K562 (cell line): ENCODE results near the gene ADAT1. TPM values are rescaled to one million over a fixed set of nuclear protein-coding genes. Genes with fewer than 3 reads are reported as not detected.

Experiments used
- ASH1L ChIP-seq: fragments of 450-650 bp; IDR thresholded peaks from 2 replicates; pipeline ENCODE4 v1.6.1; 2018; ENCODE audit warnings: borderline replicate concordance, mild to moderate bottlenecking, low read depth; ENCODE audit not compliant: partially characterized antibody
- BCL6 ChIP-seq: fragments of 250-450 bp; sonication (Bioruptor Pico); IDR thresholded peaks from 2 replicates; pipeline ENCODE4 v1.4.0; 2020
- DPF2 ChIP-seq: fragments of 450-650 bp; IDR thresholded peaks from 2 replicates; pipeline ENCODE4 v1.6.1; 2016
- GABPA ChIP-seq: fragments of 200-800 bp; sonication (Bioruptor generic); conservative IDR thresholded peaks from 2 replicates; pipeline ENCODE4 v1.6.1; 2016; ENCODE audit warnings: low read depth, missing genetic modification characterization, missing compliant biosample characterization
- HLTF ChIP-seq: fragments of 450-650 bp; IDR thresholded peaks from 2 replicates; pipeline ENCODE4 v1.6.1; 2016
- HNRNPL ChIP-seq: fragments of 200-400 bp; formaldehyde crosslinking; IDR thresholded peaks from 2 replicates; pipeline ENCODE4 v1.6.1; 2017; ENCODE audit warnings: low read depth, mild to moderate bottlenecking, low read length
- IFI16 ChIP-seq: fragments of 250-450 bp; sonication (Bioruptor Pico); IDR thresholded peaks from 2 replicates; pipeline ENCODE4 v2.1.2; 2022; ENCODE audit warnings: mild to moderate bottlenecking, inconsistent platforms
- LARP7 ChIP-seq: fragments of 450-650 bp; IDR thresholded peaks from 2 replicates; pipeline ENCODE4 v1.6.1; 2016
- MYC ChIP-seq, 2 experiments: fragments of 250-450 bp in 1 of 2; sonication (Bioruptor Pico) in 1 of 2; IDR thresholded peaks; 2 replicates each; pipeline versions ENCODE4 v1.5.1 to v1.6.1; 2012 to 2021; ENCODE audit warnings: low read depth in 2 of 2, borderline replicate concordance in 1 of 2, improper control_type of control experiment in 1 of 2, low read length in 1 of 2, mild to moderate bottlenecking in 1 of 2, moderate library complexity in 1 of 2
- NFATC3 ChIP-seq: fragments of 450-650 bp; IDR thresholded peaks from 2 replicates; pipeline ENCODE4 v1.6.1; 2017; ENCODE audit warnings: mild to moderate bottlenecking
- NRF1 ChIP-seq, 2 experiments: fragments of 450-650 bp; IDR thresholded peaks in 1 of 2; conservative IDR thresholded peaks in 1 of 2; 2 replicates each; pipeline ENCODE4 v1.6.1; 2014; ENCODE audit warnings: mild to moderate bottlenecking in 2 of 2
- PML ChIP-seq: IDR thresholded peaks from 2 replicates; pipeline ENCODE4 v1.6.1; 2012; ENCODE audit warnings: low read length, inconsistent platforms
- POLR2AphosphoS5 ChIP-seq: IDR thresholded peaks from 2 replicates; pipeline ENCODE4 v1.6.1; 2011; ENCODE audit warnings: mild to moderate bottlenecking, low read depth, low read length, moderate library complexity; ENCODE audit not compliant: control insufficient read depth, insufficient read depth
- RNF2 ChIP-seq: sonication (generic); IDR thresholded peaks from 2 replicates; pipeline ENCODE4 v1.6.1; 2016
- SMARCA4 ChIP-seq: fragments of 450-650 bp; IDR thresholded peaks from 2 replicates; pipeline ENCODE4 v1.6.1; 2016
- TBP ChIP-seq: optimal IDR thresholded peaks from 2 replicates; pipeline ENCODE3; 2011; ENCODE audit warnings: low read depth, low read length, improper control_type of control experiment
- ZNF583 ChIP-seq: fragments of 250-450 bp; sonication (Bioruptor Pico); IDR thresholded peaks from 2 replicates; pipeline ENCODE4 v1.4.0; 2020
- polyA plus RNA-seq, 8 experiments: library from polyadenylated mRNA; depleted of rRNA in 4 of 8; stranded (reverse) in 5 of 8; unstranded in 3 of 8; fragments of >200 nt; fragmentation: Nextera tagmentation in 2 of 8; fragmentation: Illumina TruSeq in 1 of 8; extraction: Ambion mirVana in 2 of 8; extraction: Trizol in 1 of 8; gene quantifications; 2 replicates each; pipeline versions ENCODE4 v1.2.1 to v1.2.3, GENCODE V29; 2011 to 2014; ENCODE audit warnings: inconsistent platforms in 1 of 8, missing spikeins in 1 of 8
- total RNA-seq, 7 experiments: library from RNA; depleted of rRNA in 6 of 7; stranded (reverse); fragments of >200 nt in 6 of 7; fragmentation: Illumina TruSeq in 2 of 7; extraction: Trizol in 2 of 7; gene quantifications; 2 replicates each; pipeline versions ENCODE4 v1.2.1 to v1.2.3, GENCODE V29; 2011 to 2021; ENCODE audit warnings: low replicate concordance in 1 of 7
- TF ChIP-seq, protein P1 (sequence below): fragments of 200-800 bp; sonication (Bioruptor generic); IDR thresholded peaks from 2 replicates; pipeline ENCODE4 v1.6.1; 2017; ENCODE audit warnings: missing genetic modification characterization, missing compliant biosample characterization
- TF ChIP-seq, protein P2 (sequence below): fragments of 450-650 bp; IDR thresholded peaks from 2 replicates; pipeline ENCODE4 v1.6.1; 2016; ENCODE audit warnings: antibody characterized with exemption
- TF ChIP-seq, protein P3 (sequence below): IDR thresholded peaks from 2 replicates; pipeline ENCODE4 v1.6.1; 2011; ENCODE audit warnings: borderline replicate concordance, low read depth, mild to moderate bottlenecking, moderate library complexity, low read length; ENCODE audit not compliant: insufficient read depth, poor library complexity, severe bottlenecking
- TF ChIP-seq, protein P4 (sequence below): fragments of 450-650 bp; IDR thresholded peaks from 2 replicates; pipeline ENCODE4 v1.6.1; 2016

Gene ADAT1
- total and polyA plus RNA-seq, 9 of the 15 experiments (the other 6 are each of a cell fraction or from before 2014, with no cell fraction given) = 16.0 to 36.7 (median 28.2) TPM

DNA sequence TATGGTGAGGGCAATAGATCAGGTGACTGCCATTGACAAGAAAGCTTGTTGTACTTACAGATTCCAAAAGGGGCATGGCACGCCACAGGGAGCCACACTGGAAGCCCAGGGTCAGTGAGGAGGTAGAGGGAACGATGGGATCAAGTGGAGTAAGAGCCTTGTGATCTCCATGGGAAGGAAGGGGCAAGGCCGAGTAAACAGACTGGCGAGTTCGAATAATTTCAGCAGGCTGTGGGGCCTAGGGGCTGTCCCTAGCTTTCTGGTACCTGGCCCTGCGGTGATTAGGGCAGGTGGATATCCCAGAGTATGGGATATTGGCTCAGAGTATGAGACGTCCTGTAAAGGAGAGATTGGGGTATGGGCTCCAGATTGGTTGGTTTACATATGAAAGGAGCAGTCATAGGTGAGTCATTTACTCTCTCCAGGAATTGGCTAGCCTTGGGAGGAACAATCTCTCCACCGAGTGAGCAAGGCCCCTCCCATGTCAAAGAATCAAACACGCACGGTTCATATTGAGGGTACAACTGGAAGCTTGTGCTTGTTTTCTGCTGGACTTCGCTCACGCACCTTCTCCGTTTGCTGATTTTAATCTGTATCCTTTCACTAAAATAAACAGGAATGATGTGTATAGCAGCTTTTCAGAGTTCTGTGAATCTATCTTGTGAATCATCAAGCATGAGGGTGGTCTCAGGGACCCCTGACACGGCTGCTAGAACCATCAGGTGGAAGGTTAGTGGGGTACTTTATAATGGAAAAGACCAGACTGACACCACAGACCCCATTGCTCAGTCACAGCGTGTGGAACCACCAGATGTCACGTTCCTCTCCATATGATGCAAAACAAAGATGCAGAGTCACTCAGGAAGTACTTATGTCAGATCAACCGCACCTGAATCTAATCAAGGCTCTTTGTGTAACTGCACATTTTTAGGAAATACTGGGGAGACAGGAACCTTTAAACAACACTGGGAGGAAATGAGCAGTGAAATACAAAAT is 29.0 kb downstream of the ADAT1 start (continued):
- TF ChIP-seq MYC (IDR thresholded peaks at IDR 0.05; ENCODE audit: low read depth, low read length) (peak; percentile 84), MYC (CRISPR knock-in tag; IDR thresholded peaks at IDR 0.05; ENCODE audit: borderline replicate concordance, low read depth) (no peak), HLTF (0 out of 2 replicates have a peak, but pooled peaks have one; percentile 8), RNF2 (peak; percentile 74; the same call in 1 of the 2 replicates), DPF2 (peak; percentile 80; the same call in 1 of the 2 replicates), LARP7 (no peak), BCL6 (CRISPR knock-in tag) (no peak), NFATC3 (no peak), POLR2AphosphoS5 (0 out of 2 replicates have a peak, but pooled peaks have one; percentile 25), ZNF583 (peak; percentile 67; the same call in 1 of the 2 replicates), IFI16 (CRISPR knock-in tag) (0 out of 2 replicates have a peak, but pooled peaks have one; percentile 16), NRF1 (conservative IDR thresholded peaks at IDR 0.05 in 1 of 2, IDR thresholded peaks at IDR 0.05 in 1 of 2) (peak; percentile 36 to 49; a peak in 2 of 4 replicates), ASH1L (no peak), SMARCA4 (peak; percentile 56), GABPA (tag) (peak; percentile 47; the same call in 1 of the 2 replicates), PML (no peak), HNRNPL (no peak), TBP (peak; percentile 30)
- TF ChIP-seq, protein P1, sequence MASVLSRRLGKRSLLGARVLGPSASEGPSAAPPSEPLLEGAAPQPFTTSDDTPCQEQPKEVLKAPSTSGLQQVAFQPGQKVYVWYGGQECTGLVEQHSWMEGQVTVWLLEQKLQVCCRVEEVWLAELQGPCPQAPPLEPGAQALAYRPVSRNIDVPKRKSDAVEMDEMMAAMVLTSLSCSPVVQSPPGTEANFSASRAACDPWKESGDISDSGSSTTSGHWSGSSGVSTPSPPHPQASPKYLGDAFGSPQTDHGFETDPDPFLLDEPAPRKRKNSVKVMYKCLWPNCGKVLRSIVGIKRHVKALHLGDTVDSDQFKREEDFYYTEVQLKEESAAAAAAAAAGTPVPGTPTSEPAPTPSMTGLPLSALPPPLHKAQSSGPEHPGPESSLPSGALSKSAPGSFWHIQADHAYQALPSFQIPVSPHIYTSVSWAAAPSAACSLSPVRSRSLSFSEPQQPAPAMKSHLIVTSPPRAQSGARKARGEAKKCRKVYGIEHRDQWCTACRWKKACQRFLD (CRISPR knock-in tag) = peak; percentile 88; the same call in 1 of the 2 replicates
- TF ChIP-seq, protein P2, sequence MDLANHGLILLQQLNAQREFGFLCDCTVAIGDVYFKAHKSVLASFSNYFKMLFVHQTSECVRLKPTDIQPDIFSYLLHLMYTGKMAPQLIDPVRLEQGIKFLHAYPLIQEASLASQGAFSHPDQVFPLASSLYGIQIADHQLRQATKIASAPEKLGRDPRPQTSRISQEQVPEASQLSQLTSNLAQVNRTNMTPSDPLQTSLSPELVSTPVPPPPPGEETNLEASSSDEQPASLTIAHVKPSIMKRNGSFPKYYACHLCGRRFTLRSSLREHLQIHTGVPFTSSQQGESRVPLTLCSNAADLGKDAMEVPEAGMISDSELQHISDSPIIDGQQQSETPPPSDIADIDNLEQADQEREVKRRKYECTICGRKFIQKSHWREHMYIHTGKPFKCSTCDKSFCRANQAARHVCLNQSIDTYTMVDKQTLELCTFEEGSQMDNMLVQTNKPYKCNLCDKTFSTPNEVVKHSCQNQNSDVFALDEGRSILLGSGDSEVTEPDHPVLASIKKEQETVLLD = peak; percentile 59; the same call in 1 of the 2 replicates
- TF ChIP-seq, protein P3, sequence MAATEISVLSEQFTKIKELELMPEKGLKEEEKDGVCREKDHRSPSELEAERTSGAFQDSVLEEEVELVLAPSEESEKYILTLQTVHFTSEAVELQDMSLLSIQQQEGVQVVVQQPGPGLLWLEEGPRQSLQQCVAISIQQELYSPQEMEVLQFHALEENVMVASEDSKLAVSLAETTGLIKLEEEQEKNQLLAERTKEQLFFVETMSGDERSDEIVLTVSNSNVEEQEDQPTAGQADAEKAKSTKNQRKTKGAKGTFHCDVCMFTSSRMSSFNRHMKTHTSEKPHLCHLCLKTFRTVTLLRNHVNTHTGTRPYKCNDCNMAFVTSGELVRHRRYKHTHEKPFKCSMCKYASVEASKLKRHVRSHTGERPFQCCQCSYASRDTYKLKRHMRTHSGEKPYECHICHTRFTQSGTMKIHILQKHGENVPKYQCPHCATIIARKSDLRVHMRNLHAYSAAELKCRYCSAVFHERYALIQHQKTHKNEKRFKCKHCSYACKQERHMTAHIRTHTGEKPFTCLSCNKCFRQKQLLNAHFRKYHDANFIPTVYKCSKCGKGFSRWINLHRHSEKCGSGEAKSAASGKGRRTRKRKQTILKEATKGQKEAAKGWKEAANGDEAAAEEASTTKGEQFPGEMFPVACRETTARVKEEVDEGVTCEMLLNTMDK = no peak
- TF ChIP-seq, protein P4, sequence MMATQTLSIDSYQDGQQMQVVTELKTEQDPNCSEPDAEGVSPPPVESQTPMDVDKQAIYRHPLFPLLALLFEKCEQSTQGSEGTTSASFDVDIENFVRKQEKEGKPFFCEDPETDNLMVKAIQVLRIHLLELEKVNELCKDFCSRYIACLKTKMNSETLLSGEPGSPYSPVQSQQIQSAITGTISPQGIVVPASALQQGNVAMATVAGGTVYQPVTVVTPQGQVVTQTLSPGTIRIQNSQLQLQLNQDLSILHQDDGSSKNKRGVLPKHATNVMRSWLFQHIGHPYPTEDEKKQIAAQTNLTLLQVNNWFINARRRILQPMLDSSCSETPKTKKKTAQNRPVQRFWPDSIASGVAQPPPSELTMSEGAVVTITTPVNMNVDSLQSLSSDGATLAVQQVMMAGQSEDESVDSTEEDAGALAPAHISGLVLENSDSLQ = peak; percentile 67; the same call in 1 of the 2 replicates
